ENCODE results near the gene NRBF2. TPM values are rescaled to one million over a fixed set of nuclear protein-coding genes. Genes with fewer than 3 reads are reported as not detected.

Gene NRBF2
- total RNA-seq, 1 experiment from 2014 or later, result 22.1 TPM

GRCh38 chr10:63084690-63085382 is 48.3 kb upstream of the NRBF2 start:
- Histone ChIP-seq H3K4me2 (no peak overlapping the region), H3K79me2 (ENCODE audit: low read depth) (no peaks in the 10 kb centered on the region), H3K4me3 (no peak overlapping the region), H3K4me1 (replicated peaks; ENCODE audit: insufficient read depth) (no peaks in the 10 kb centered on the region), H3K27ac (no peak overlapping the region), H3K27me3 (ENCODE audit: insufficient read depth, low read depth) (no peaks in the 10 kb centered on the region), H4K20me1 (ENCODE audit: insufficient read depth) (no peaks in the 10 kb centered on the region), H3F3A (ENCODE audit: insufficient read depth, low read depth) (no peaks in the 10 kb centered on the region), H3K9me2 (ENCODE audit: insufficient read depth) (no peaks in the 10 kb centered on the region), H3K36me3 (ENCODE audit: low read depth) (no peaks in the 10 kb centered on the region), H2AFZ (no peak overlapping the region), H3K9me3 (ENCODE audit: insufficient read depth, low read depth) (no peaks in the 10 kb centered on the region)
- intact Hi-C loops (cut with micrococcal nuclease; ENCODE audit: unreplicated experiment), result loop anchor here (5.0 to 10.0 kb wide), 5 partner anchors 493 to 1838 kb away; partner anchors contain the start of gene ARID5B
- POLR2A ChIA-PET (ENCODE audit: unreplicated experiment), result interaction anchor here (0.6 kb wide), 1 partner anchor 49 kb away, joined by 4 read pairs; no protein-coding TSS in a partner anchor
- CTCF ChIA-PET, result no interaction called here
- BruUV-seq (replicated peaks), result no TSS peak
- DNase-seq, result no peak
- TF ChIP-seq CTCF (conservative IDR thresholded peaks at IDR 0.05), result no peak
- no peak for TF ChIP-seq EZH2 (IDR thresholded peaks at IDR 0.05; ENCODE audit: low read depth)

- TF ChIP-seq CTCF (conservative IDR thresholded peaks at IDR 0.05) (no peak), EZH2 (IDR thresholded peaks at IDR 0.05; ENCODE audit: low read depth) (no peak)
- Histone ChIP-seq H3K27ac (no peak overlapping the region), H3K36me3 (ENCODE audit: low read depth) (no peaks in the 10 kb centered on the region), H3F3A (ENCODE audit: insufficient read depth, low read depth) (no peaks in the 10 kb centered on the region), H3K27me3 (ENCODE audit: insufficient read depth, low read depth) (no peaks in the 10 kb centered on the region), H4K20me1 (ENCODE audit: insufficient read depth) (no peaks in the 10 kb centered on the region), H3K9me3 (ENCODE audit: insufficient read depth, low read depth) (no peaks in the 10 kb centered on the region), H3K9me2 (ENCODE audit: insufficient read depth) (no peaks in the 10 kb centered on the region), H3K79me2 (ENCODE audit: low read depth) (no peaks in the 10 kb centered on the region), H2AFZ (no peak overlapping the region), H3K4me2 (no peak overlapping the region), H3K4me3 (no peak overlapping the region), H3K4me1 (replicated peaks; ENCODE audit: insufficient read depth) (no peaks in the 10 kb centered on the region)
- DNase-seq, result no peak
- CTCF ChIA-PET, result no interaction called here
- intact Hi-C loops (cut with micrococcal nuclease; ENCODE audit: unreplicated experiment), result no loop called here
- POLR2A ChIA-PET (ENCODE audit: unreplicated experiment), result no interaction called here
- BruUV-seq (replicated peaks), result no TSS peak
These were observed 39.9 kb upstream of the NRBF2 start for GRCh38 chr10:63093227-63093626.

- intact Hi-C loops (cut with micrococcal nuclease; ENCODE audit: unreplicated experiment), result no loop called here
- CTCF ChIA-PET, result no interaction called here
- no peak for DNase-seq
- Histone ChIP-seq H3F3A (ENCODE audit: insufficient read depth, low read depth) (no peaks in the 10 kb centered on the region), H3K27ac (no peak overlapping the region), H3K27me3 (ENCODE audit: insufficient read depth, low read depth) (no peaks in the 10 kb centered on the region), H4K20me1 (ENCODE audit: insufficient read depth) (no peaks in the 10 kb centered on the region), H3K4me3 (no peak overlapping the region), H3K4me2 (no peak overlapping the region), H2AFZ (no peak overlapping the region), H3K9me3 (ENCODE audit: insufficient read depth, low read depth) (no peaks in the 10 kb centered on the region), H3K79me2 (ENCODE audit: low read depth) (no peaks in the 10 kb centered on the region), H3K36me3 (ENCODE audit: low read depth) (no peaks in the 10 kb centered on the region), H3K4me1 (replicated peaks; ENCODE audit: insufficient read depth) (no peaks in the 10 kb centered on the region), H3K9me2 (ENCODE audit: insufficient read depth) (no peaks in the 10 kb centered on the region)
- POLR2A ChIA-PET (ENCODE audit: unreplicated experiment), result no interaction called here
- TF ChIP-seq CTCF (conservative IDR thresholded peaks at IDR 0.05), result no peak
- TF ChIP-seq EZH2 (IDR thresholded peaks at IDR 0.05; ENCODE audit: low read depth), result no peak
- no TSS peak for BruUV-seq (replicated peaks)
These were observed 38.7 kb upstream of the NRBF2 start for GRCh38 chr10:63094405-63094804.
